ENCODE results near the gene DUOX1.

Gene DUOX1

GRCh38 chr15:45143946-45144345, 14.2 kb downstream of the DUOX1 start:
- DNase-seq (ENCODE audit: low spot score), result no peak

GRCh38 chr15:45144775-45145174, 15.0 kb downstream of the DUOX1 start:
- DNase-seq (ENCODE audit: low spot score), result no peak

- DNase-seq (ENCODE audit: low spot score), result no peak
Measured at GRCh38 chr15:45146405-45146804, 16.6 kb downstream of the DUOX1 start.

- no peak for DNase-seq (ENCODE audit: low spot score)
Measured at GRCh38 chr15:45147606-45148005, 17.8 kb downstream of the DUOX1 start.

- DNase-seq (ENCODE audit: low spot score), result no peak
Measured at GRCh38 chr15:45148076-45149059, 18.6 kb downstream of the DUOX1 start.

- DNase-seq (ENCODE audit: low spot score), result no peak
Measured at GRCh38 chr15:45149060-45149459, 19.3 kb downstream of the DUOX1 start.

- DNase-seq (ENCODE audit: low spot score), result no peak
Measured at GRCh38 chr15:45150481-45150880, 20.7 kb downstream of the DUOX1 start.

- no peak for DNase-seq (ENCODE audit: low spot score)
Measured at GRCh38 chr15:45150997-45151396, 21.2 kb downstream of the DUOX1 start.

DNA sequence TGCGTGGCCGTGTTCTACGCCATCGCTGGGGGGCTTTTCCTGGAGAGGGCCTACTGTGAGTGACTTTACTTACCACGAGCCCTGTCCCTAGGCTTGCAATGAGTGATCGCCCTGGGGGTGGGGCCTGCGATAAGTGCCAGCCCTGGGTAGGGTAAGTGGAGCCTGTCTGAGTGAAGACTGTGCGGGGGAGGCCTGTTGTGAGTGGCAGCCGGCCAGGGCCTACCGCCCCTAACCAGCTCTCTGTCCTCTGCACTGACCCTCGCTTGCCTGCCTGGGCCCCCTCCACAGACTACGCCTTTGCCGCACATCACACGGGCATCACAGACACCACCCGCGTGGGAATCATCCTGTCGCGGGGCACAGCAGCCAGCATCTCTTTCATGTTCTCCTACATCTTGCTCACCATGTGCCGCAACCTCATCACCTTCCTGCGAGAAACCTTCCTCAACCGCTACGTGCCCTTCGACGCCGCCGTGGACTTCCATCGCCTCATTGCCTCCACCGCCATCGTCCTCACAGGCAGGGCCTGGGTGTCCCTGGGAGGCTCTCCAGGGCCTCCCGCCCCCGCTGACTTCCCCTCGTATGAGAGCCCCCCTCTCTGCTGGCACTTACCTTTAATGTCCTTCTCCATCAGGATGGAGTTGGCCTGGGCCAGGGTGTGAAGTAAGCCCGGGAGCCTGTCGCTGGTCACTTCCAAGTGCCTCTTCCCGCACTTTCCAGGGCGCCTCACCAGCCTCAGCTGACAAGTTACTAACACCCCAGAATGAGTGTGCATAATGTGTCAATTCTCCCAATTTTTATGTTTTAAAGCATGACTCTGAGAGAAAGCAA, 22.4 kb downstream of the DUOX1 start:
- no peak for DNase-seq (ENCODE audit: low spot score)

DNA sequence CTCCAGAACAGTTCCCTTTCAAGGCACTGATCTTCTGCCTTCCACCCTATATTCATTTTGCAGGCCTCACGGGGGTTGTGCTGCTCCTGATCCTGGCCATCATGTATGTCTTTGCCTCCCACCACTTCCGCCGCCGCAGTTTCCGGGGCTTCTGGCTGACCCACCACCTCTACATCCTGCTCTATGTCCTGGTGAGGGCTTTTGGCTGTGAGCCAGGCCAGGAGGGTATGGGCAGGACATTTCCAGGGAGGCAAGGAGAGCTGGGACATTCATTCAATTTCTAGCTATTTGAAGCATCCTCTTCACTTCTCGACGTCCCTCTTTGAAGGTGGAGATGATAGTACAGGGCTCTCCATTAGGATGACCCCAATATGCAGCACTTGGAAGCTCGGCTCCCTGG, 25.9 kb downstream of the DUOX1 start:
- no peak for DNase-seq (ENCODE audit: low spot score)

GRCh38 chr15:45156744-45157455, 27.1 kb downstream of the DUOX1 start:
- peak; percentile 60 for DNase-seq (ENCODE audit: low spot score)

- no peak for DNase-seq (ENCODE audit: low spot score)
Measured at GRCh38 chr15:45157974-45158373, 28.2 kb downstream of the DUOX1 start.

GRCh38 chr15:45161666-45162065, 31.9 kb downstream of the DUOX1 start:
- DNase-seq (ENCODE audit: low spot score), result no peak

- DNase-seq (ENCODE audit: low spot score), result peak; percentile 91
Measured at GRCh38 chr15:45162771-45163507, 33.1 kb downstream of the DUOX1 start.

DNA sequence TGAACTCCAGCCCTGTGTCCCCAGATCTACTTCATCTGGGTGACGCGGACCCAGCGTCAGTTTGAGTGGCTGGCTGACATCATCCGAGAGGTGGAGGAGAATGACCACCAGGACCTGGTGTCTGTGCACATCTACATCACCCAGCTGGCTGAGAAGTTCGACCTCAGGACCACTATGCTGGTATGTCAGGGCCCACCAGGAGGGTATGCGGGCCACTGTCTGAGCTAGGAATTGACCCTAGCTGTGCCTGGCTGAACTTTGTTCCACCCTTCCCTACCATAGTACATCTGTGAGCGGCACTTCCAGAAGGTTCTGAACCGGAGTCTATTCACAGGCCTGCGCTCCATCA, 33.7 kb downstream of the DUOX1 start:
- no peak for DNase-seq (ENCODE audit: low spot score)

- DNase-seq (ENCODE audit: low spot score), result no peak
Measured at GRCh38 chr15:45164914-45165313, 35.1 kb downstream of the DUOX1 start.

- DNase-seq (ENCODE audit: low spot score), result no peak
Measured at GRCh38 chr15:45165536-45165935, 35.7 kb downstream of the DUOX1 start.

DNA sequence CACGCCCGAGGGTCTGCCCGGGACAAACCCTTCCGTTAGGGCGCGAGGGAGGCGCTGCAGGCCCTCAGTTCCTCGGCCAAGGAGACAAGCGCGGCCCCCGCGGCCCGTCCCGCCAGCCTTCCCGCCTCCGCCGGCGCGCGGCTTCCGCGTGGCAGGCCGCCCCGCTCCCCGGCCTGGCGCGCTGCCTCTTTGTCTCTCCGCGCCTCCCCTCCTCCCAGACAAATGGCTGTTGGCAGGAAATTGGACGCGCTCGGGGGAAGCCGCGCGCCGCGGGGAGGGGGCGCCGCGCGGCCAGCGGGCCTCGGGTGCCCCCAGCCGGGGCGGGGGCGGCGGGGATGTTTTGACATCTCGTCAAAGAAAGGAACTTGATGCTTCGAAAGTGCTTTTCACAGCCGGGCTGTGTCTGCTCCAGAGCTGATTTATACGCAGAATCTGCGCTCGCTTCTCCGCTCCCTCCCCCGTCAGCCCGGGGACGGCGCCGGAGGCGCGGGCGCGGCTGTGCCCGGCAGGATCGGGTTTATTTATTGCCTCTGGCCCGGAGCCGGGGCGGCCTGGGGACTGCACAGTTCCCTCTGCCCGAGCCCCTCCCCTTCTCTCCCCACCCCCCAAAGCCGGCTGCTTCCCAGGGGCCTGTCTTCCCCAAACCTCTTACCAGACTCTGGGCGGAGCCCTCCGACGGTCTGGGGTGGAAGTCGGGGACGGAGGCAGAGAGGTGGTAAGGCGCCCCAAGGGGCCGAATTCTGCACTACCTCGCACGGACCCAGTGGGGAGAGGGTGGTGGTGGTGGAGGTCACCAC, 37.2 kb downstream of the DUOX1 start:
- peak; percentile 81 for DNase-seq (ENCODE audit: low spot score)

- no peak for DNase-seq (ENCODE audit: low spot score)
Measured at GRCh38 chr15:45167631-45168205, 37.9 kb downstream of the DUOX1 start.

- DNase-seq (ENCODE audit: low spot score), result no peak
Measured at GRCh38 chr15:45168286-45168685, 38.5 kb downstream of the DUOX1 start.

Data from D341Med (cell line).